ENCODE measurements around the gene ANKS6.

ANKS6 gene

GRCh38 chr9:98790134-98790841, 6.1 kb downstream of the ANKS6 start:
- DNase-seq: no peak

GRCh38 chr9:98789483-98790133, 6.7 kb downstream of the ANKS6 start:
- no peak for DNase-seq

DNA sequence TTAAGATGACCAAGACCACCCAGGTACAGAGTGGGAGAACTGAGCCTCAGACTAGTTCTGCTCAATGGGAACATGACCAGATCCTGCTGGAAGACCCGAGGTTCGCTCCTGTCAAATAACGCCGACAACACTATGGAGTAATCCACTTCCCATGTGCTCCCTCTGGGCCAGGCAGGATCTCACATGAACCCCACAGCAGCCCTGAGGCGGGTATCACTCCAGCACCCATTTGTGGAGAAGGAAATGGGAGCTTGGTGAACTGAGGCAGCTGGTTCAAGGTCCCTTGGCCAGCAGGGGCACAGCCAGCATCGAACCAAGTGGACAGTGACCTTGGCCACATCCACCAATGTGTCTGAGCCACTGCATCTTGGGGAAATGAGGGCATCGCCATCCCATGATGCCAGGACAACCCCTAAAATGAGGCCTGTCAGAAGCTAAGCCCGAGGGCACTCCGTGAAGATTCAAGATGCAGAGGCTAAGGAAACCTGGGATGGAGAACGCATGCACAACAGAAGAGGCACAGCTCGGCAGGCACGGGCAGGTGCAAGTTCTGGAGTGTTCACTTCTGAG, 8.5 kb downstream of the ANKS6 start:
- DNase-seq: no peak

GRCh38 chr9:98786750-98787510, 9.4 kb downstream of the ANKS6 start:
- no peak for DNase-seq

GRCh38 chr9:98784831-98785806, 11.2 kb downstream of the ANKS6 start:
- DNase-seq: no peak

GRCh38 chr9:98783518-98784226, 12.7 kb downstream of the ANKS6 start:
- DNase-seq: no peak

- no peak for DNase-seq
These were observed 14.6 kb downstream of the ANKS6 start for GRCh38 chr9:98781588-98782383.

DNA sequence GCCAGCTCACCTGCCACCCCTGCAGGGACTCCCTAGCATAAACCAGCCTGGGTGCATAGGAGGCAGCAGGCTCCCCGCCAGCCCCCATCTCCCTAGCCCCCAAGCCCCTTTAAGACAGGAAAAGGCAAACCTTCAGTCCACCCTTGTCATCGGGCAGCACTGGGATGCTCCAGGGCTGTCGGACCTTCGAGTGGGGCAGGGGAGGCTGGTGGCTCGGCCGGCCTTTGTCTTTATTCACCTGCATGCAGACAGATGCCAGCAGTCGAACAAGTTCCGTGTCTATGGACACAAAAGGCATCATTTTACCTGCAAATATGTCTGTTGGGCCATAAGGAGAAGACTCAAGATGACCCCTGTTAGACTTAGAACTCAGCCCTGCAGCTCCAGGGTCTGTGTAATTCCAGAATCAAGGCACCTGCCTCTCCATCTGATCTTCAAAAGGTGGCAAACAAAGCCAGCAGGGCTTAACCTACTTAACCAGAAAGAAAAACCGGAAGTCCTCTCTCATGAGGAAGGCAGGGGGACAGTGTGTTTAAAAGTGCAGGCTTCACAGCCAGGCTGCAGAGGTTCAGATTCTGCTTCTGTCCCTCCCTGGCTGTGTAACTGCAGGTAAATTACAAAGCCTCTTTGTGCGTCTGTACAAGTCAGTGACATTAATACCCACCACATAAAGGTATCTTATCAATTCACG, 16.2 kb downstream of the ANKS6 start:
- no peak for DNase-seq

DNA sequence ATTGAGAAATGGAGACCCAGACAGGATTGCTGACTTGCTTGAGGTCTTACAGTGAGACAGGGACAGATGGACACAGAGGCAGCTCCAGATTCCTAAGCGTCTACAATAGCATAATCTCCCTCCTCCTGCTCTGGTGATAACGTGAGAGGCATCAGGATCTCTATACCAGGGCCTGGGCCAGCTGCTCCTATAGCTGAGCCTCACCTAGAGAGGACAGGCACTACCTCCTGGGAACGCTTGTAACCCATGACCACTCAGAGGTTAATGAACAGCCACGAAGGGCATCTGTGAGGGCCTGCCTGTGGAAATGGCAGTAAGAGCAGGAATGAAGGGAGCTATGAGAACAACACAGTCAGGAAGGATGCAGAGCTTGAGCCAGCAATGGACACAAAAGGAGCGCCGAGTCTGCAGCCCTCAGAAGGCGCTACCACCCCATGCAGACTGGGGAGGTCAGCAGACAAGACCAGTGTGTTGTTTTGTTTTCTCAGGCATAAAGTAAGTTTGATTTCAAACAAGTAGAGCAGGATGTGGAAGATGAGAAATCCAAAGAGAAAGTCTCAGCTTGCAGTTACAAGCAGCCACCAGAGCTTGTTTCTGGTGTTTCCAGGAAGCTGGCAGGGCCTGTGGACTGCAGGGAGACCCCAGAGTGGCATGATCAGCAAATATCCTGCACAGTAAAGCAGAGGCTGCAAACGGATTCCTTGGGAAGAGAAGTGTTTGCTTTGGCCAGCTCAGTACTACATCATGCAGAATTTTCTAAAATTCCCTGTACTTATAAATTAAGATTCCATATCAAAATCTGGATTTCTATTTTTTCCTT, 17.4 kb downstream of the ANKS6 start:
- DNase-seq: no peak

DNA sequence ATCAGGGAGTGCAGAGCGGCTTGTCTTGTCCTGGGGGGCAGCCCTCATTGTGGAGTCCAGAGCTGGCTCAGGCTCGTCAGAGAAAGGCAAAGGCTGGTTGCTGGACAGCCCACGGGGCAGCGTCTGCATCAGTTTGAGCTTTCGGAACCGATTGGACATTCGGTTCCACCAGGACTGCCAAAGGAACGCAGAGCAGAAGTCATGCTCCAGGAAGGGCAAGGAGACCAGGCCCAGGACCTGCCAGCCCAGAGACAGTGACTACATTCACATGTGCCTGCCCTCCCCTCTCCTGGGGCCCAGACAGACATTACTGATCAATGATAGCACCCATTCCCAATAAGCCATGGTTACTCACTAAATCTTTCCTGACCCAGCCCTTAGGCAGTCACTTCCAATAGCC, 18.1 kb downstream of the ANKS6 start:
- no peak for DNase-seq

DNA sequence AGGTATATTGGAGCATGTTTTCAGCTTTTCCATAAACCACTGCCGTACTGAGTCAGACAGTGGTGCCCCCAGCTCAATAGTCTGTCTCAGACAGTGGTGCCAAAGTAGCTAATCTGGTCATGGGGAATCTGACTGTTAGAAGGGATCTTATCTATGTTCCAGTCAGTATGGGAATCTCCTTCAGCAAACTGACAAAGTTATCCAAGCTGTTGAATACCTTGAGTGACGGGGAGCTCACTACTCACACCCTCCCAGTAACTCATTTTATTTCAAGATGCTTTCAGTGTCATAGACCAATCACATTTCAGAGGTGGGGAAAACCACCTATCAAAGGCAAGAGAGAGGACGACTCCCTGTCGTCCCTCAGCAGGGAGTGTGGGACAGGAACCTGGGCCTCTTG, 18.7 kb downstream of the ANKS6 start:
- no peak for DNase-seq

- DNase-seq: peak; percentile 49
These were observed 20.4 kb downstream of the ANKS6 start for GRCh38 chr9:98775831-98776441.

GRCh38 chr9:98774746-98775145, 21.6 kb downstream of the ANKS6 start:
- DNase-seq: no peak

- no peak for DNase-seq
These were observed 22.6 kb downstream of the ANKS6 start for GRCh38 chr9:98773721-98774120.

DNA sequence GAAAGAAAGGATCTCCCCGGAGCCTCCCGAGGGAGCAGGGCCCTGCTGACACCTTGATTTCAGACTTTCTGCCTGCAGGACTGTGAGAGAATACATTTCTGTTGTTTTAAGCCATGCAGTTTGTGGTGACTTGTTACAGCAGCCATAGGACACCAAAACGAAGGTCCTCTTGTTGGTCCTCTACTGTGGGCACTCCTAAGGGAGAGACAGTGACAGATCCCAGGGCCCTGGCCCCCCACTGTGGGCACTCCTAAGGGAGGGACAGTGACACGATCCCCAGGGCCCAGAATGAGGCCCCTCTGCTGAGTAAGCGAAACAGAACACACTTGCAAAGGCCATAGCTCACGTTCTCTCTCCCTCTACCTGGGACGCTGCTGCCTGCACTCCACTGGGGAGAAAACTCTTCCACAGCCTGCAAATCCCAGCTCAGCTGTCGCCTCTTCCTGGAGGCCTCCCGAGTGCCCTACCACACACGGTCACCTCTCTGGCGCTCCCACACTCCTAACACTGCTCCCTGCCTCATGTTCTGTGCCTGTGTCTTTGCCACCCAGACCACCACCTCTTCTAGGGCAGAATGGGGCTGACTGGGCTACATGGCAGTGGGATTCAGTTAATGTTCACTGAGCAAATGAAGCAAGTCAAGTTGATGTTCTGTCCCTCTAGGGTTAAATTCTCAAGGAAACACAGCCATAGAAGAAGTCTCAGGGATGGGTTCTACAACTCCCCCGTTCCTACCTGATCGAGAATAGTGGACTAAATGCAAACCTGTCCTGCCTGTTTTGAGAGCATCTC, 23.8 kb downstream of the ANKS6 start:
- DNase-seq: no peak

- no peak for DNase-seq
These were observed 25.0 kb downstream of the ANKS6 start for GRCh38 chr9:98771209-98771874.

DNA sequence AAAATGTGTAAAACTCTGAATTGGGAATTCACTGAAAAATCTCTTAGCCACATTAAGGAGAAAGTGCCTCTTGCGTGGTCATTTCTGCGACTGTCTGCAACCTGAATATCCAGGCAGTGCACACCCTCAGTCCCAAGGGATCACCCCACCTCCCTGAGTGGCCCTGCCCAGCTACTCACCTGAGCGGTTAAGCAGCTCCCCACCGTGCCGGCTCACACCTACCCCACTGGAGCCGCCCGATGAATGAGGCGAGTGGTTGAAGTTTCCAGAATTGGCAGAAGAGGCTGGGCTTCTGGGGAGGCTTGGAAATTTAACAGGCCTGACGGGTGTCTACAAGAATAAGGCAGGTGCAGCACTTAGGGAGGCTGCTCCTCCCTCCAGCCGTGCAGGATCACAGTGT, 25.6 kb downstream of the ANKS6 start:
- DNase-seq: no peak
